ENCODE measurements around the gene EGF.

The EGF gene

GRCh38 chr4:110042545-110043517 is 130.1 kb downstream of the EGF start:
- no peak for DNase-seq

- DNase-seq = no peak
Observed at GRCh38 chr4:110046588-110047049, 133.9 kb downstream of the EGF start.

GRCh38 chr4:110049951-110050925 is 137.6 kb downstream of the EGF start:
- DNase-seq = peak; percentile 48

GRCh38 chr4:110055158-110055768 is 142.6 kb downstream of the EGF start:
- peak; percentile 63 for DNase-seq

- peak; percentile 13 for DNase-seq
Observed at GRCh38 chr4:110058677-110059076, 146.0 kb downstream of the EGF start.

GRCh38 chr4:110059556-110060191 is 147.0 kb downstream of the EGF start:
- peak; percentile 59 for DNase-seq

- no peak for DNase-seq
Observed at GRCh38 chr4:110061076-110061475, 148.4 kb downstream of the EGF start.
